NCI-H2196 (cell line): ENCODE results near the gene ZNF425.
A peak's percentile ranks its signal among the peaks of the same experiment; 100 is the strongest.
"Not testable (repeated sequence)": the region's sequence is repeated elsewhere in the genome, so short reads cannot be mapped to it uniquely, and the experiment has no call there.

Experiments
- DNase-seq: peaks from one replicate; lab custom pipeline; 2025; ENCODE audit not compliant: unreplicated experiment; lab: John Stamatoyannopoulos, UW

The ZNF425 gene

GRCh38 chr7:149125863-149126661, at the start of gene ZNF425:
TSS of gene ZNF425 (minus strand) at chr7:149126324. CDS start at chr7:149126213, 111 bp downstream.
- DNase-seq = peak; percentile 97

GRCh38 chr7:149175150-149175549, 49.0 kb upstream of the ZNF425 start:
- no peak for DNase-seq

GRCh38 chr7:149172534-149172920, 46.4 kb upstream of the ZNF425 start:
- DNase-seq = no peak

GRCh38 chr7:149171892-149172533, 45.9 kb upstream of the ZNF425 start:
- DNase-seq = no peak

GRCh38 chr7:149166630-149167352, 40.7 kb upstream of the ZNF425 start:
- DNase-seq = no peak

- no peak for DNase-seq
These were observed 40.0 kb upstream of the ZNF425 start for GRCh38 chr7:149166142-149166541.

GRCh38 chr7:149161241-149161848, 35.2 kb upstream of the ZNF425 start:
- no peak for DNase-seq

- DNase-seq = no peak
These were observed 30.8 kb upstream of the ZNF425 start for GRCh38 chr7:149156898-149157297.

GRCh38 chr7:149154056-149154455, 27.9 kb upstream of the ZNF425 start:
- DNase-seq = no peak

- DNase-seq = no peak
These were observed 27.2 kb upstream of the ZNF425 start for GRCh38 chr7:149153346-149153745.

GRCh38 chr7:149150981-149151380, 24.9 kb upstream of the ZNF425 start:
- no peak for DNase-seq

GRCh38 chr7:149147752-149148653, 21.9 kb upstream of the ZNF425 start:
- DNase-seq = peak; percentile 25

- peak; percentile 86 for DNase-seq
These were observed 21.1 kb upstream of the ZNF425 start, which contains the start of gene ZNF398 for GRCh38 chr7:149147072-149147751. TSS of gene ZNF398 (plus strand) at chr7:149147453. CDS start at chr7:149147743, 290 bp downstream.

GRCh38 chr7:149145031-149145845, 19.1 kb upstream of the ZNF425 start:
- DNase-seq = no peak

GRCh38 chr7:149144436-149144922, 18.4 kb upstream of the ZNF425 start:
- not testable (repeated sequence) for DNase-seq

- DNase-seq = no peak
These were observed 15.8 kb upstream of the ZNF425 start for GRCh38 chr7:149141893-149142292.

- no peak for DNase-seq
These were observed 14.7 kb upstream of the ZNF425 start for GRCh38 chr7:149140831-149141230.

GRCh38 chr7:149136118-149136517, 10.0 kb upstream of the ZNF425 start:
- no peak for DNase-seq
